GM12865 (cell line): ENCODE results near the gene UMODL1.
"Not testable (repeated sequence)": the region's sequence is repeated elsewhere in the genome, so short reads cannot be mapped to it uniquely, and the experiment has no call there.

Source experiments
- DNase-seq: peaks from one replicate; pipeline ENCODE4 v3.0.0; 2010; ENCODE audit warnings: low read depth
- H3K4me3 ChIP-seq: 2 replicates; pipeline ENCODE4 v1.5.1; 2011; ENCODE audit warnings: mild to moderate bottlenecking, low read depth, low read length, control low read depth
- TF ChIP-seq, protein P1 (sequence below): IDR thresholded peaks from 2 replicates; pipeline ENCODE4 v1.5.1; 2011; ENCODE audit warnings: low read length, control low read depth, low read depth, inconsistent platforms; ENCODE audit not compliant: insufficient read depth; ENCODE audit errors: missing control alignments

The UMODL1 gene

DNA sequence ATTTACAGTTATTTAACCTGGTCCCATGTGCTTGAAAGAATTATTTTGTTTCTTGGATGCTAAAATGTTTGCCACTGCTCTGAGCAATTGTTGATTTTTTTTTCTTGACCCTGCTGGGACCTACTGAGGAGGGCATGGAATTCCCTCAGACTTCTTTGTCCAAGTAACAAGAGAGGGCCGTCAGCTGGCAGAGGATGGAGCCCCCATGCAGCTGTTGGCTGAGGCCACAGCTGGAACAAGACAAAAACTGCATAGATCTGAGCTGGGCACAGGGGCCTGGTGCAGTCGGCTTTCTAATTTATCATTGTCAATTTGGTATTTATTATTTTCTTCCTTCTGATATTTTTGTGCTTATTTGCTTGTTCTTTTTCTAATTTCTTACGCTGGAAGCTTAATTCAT, 108.2 kb downstream of the UMODL1 start:
- TF ChIP-seq, protein P1, sequence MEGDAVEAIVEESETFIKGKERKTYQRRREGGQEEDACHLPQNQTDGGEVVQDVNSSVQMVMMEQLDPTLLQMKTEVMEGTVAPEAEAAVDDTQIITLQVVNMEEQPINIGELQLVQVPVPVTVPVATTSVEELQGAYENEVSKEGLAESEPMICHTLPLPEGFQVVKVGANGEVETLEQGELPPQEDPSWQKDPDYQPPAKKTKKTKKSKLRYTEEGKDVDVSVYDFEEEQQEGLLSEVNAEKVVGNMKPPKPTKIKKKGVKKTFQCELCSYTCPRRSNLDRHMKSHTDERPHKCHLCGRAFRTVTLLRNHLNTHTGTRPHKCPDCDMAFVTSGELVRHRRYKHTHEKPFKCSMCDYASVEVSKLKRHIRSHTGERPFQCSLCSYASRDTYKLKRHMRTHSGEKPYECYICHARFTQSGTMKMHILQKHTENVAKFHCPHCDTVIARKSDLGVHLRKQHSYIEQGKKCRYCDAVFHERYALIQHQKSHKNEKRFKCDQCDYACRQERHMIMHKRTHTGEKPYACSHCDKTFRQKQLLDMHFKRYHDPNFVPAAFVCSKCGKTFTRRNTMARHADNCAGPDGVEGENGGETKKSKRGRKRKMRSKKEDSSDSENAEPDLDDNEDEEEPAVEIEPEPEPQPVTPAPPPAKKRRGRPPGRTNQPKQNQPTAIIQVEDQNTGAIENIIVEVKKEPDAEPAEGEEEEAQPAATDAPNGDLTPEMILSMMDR, result no peak
- H3K4me3 ChIP-seq, result no peak overlapping the region
- DNase-seq, result no peak

DNA sequence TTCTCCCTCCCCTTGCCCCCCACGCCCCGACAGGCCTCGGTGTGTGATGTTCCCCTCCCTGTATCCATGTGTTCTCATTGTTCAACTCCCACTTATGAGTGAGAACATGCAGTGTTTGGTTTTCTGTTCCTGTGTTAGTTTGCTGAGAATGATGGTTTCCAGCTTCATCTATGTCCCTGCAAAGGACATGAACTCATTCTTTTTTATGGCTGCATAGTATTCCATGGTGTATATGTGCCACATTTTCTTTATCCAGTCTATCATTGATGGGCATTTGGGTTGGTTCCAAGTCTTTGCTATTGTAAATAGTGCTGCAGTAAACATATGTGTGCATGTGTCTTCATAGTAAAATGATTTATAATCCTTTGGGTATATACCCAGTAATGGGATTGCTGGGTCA, 108.9 kb downstream of the UMODL1 start:
- DNase-seq, H3K4me3 ChIP-seq: not testable (repeated sequence)

DNA sequence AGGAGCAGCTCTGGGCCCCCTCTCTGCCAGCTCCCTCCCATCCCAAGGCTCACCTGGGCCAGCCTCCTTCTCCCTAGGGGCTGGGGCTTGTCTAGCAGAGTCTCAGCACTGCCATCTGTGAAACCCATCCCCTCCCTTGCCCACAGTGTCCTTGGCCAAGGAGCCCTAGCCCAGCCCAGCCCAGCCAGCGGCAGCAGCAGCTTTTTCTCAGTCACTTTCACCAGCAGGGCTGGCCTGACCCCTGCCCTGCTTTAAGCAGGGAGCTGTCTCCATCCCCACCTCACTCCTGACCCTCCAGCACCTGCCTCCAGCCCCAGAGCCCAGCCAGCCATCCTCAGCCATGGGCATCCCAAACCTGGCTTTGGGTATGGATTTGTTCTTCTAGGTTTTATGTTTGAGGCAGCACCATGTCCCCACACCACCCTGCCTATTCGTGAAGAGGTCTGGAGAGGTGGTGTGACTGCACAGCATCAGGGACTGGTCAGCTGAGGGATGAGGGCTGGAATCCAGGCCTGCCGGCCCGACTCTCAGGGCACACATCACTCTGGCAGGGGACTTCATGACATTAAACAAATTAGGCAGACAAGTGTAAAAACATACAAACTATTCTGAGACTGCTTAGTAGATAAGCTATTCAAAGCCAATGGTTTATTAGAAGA, 111.7 kb downstream of the UMODL1 start:
- DNase-seq, result no peak
- H3K4me3 ChIP-seq, result no peak overlapping the region
- TF ChIP-seq, protein P1, result no peak

DNA sequence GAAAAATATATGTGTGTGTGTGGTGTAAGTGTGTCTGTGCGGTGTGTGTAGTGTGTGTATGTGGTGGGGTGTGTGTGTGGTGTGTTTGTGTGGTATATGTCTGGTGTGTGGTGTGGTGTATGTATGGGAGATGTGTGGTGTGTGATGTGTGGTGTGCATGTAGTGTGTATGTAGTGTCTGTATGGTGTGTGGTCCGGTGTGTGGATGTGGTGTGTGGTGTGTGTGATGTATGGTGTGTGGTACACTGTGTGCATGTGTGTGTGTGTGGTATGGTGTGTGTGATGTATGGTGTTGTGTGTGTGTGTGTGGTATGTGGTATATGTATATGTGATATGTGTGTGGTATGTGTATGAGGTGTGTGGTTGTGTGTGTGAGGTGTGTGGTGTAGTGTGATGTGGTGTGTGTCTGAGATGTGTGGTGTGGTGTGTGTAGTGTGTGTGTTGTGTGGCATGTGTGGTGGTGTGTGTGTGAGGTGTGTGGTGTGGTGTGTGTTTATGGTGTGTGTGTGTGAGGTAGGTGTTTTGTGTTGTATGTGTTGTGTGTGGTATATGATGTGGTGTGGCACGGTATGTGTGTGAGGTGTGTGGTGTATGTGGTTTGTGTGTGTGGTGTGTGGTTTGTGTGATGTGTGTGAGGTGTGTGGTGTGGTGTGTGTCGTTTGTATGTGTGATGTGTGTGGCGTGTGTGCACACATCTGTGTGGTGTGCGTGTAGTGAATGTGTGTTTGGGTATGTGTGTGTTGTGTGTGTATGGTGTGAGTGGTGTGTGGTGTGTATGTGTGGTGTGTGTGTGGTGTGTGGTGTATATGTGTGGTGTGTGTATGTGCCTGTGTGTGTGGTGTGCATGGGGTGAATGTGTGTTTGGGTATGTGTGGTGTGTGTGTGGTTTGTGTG, 112.5 kb downstream of the UMODL1 start:
- TF ChIP-seq, protein P1, result no peak
- DNase-seq, result no peak
- H3K4me3 ChIP-seq, result no peak overlapping the region

DNA sequence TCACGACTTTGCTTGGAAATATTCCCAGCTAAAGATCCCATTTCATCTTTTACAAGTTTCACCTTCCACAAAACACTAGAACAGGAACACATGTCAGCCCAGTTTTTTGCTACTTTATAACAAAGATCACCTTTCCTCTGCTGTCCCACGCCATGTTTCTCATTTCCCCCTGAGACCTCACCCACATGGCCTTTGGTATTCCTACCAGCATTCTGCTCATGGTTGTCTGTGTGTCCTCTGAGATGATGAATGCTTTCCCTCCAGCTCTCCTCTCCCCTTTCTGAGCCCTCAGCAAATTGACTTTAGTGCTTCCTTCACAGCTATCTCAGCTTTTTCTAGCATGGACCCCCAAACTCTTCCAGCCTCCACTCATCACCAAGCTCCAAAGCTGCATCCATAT, 115.5 kb downstream of the UMODL1 start:
- DNase-seq, result no peak
- TF ChIP-seq, protein P1, result no peak
- no peak overlapping the region for H3K4me3 ChIP-seq

DNA sequence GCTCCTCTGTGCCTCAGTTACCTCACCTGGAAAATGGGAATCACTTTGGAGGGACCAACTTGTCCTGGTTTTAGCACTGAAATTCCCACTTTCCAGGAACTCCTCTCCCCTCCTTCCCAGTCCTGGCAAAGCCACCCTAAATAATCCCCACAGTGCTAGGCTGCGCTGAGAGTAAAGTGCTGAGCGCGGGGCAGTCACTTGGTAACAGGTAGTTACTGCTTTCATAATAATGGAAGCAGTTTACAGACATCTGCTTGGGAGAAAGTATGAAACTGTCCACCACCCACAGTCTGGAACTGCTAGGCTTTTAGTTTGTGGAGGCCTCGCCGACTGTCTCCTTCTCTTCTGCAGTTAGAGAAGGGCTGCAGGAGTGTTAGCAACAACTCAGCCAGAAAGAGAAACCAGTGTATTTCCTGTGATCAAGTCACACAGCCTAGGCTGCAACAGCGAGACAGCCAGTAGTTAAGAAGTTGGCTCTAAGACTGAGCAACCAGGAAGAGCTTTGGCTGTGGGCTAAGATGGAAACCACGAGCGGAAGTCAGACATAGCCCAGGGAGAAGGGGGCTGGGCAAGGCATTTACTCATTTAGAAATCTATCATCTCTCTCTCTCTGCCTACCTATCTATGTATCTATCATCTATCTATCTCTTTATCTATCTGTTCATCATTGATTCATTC, 117.0 kb downstream of the UMODL1 start:
- TF ChIP-seq, protein P1, result no peak
- H3K4me3 ChIP-seq, result peak overlapping the region; percentile 12; the same call in 1 of the 2 replicates
- DNase-seq, result peak; percentile 94

DNA sequence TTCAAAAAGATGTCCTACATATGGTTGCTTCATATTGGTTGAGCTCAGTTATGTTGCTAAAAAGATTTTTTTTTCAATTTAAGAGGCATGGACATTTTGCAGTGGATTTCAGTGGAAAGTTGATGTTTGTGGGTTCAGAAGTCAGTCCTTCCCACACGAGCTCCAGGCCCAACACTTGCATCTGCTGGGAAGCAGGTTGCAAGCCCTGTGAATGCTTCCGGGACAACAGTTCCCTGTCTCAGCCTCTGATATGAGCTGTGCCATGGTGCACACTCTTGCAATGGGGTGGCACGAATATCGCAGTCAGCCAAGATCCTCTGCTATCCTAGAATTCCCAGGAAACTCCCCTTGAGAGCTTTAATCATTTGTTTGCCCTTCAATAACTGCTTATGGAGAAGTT, 117.5 kb downstream of the UMODL1 start:
- DNase-seq, result no peak
- TF ChIP-seq, protein P1, result no peak
- H3K4me3 ChIP-seq, result no peak overlapping the region
